ENCODE results near the gene RCN1.

The RCN1 gene

GRCh38 chr11:32092581-32093170 lies 1.8 kb downstream of the RCN1 start:
- TF ChIP-seq ZNF843 (tag by site-specific recombination; IDR thresholded peaks at IDR 0.05) (no peak), ZNF324 (tag by site-specific recombination; IDR thresholded peaks at IDR 0.05) (no peak), ZNF2 (tag by site-specific recombination; IDR thresholded peaks at IDR 0.05) (no peak), ZNF501 (tag by site-specific recombination; IDR thresholded peaks at IDR 0.05) (no peak), ZNF302 (tag by site-specific recombination; IDR thresholded peaks at IDR 0.05; ENCODE audit: low read depth) (no peak), ZNF558 (tag by site-specific recombination; IDR thresholded peaks at IDR 0.05) (no peak), ZNF146 (tag by site-specific recombination; IDR thresholded peaks at IDR 0.05) (no peak), ZNF248 (tag by site-specific recombination; IDR thresholded peaks at IDR 0.05) (no peak), WT1 (tag by site-specific recombination; IDR thresholded peaks at IDR 0.05) (no peak)
- TF ChIP-seq, protein P1, sequence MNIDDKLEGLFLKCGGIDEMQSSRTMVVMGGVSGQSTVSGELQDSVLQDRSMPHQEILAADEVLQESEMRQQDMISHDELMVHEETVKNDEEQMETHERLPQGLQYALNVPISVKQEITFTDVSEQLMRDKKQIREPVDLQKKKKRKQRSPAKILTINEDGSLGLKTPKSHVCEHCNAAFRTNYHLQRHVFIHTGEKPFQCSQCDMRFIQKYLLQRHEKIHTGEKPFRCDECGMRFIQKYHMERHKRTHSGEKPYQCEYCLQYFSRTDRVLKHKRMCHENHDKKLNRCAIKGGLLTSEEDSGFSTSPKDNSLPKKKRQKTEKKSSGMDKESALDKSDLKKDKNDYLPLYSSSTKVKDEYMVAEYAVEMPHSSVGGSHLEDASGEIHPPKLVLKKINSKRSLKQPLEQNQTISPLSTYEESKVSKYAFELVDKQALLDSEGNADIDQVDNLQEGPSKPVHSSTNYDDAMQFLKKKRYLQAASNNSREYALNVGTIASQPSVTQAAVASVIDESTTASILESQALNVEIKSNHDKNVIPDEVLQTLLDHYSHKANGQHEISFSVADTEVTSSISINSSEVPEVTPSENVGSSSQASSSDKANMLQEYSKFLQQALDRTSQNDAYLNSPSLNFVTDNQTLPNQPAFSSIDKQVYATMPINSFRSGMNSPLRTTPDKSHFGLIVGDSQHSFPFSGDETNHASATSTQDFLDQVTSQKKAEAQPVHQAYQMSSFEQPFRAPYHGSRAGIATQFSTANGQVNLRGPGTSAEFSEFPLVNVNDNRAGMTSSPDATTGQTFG (tag by site-specific recombination; IDR thresholded peaks at IDR 0.05; ENCODE audit: borderline replicate concordance), result no peak
- ChIA-PET POLR2A (no interaction called here), CTCF (interaction anchor here (0.7 kb wide), 1 partner anchor 218 kb away, joined by 3 read pairs; no protein-coding TSS in a partner anchor)
- Histone ChIP-seq H3K4me3 (ENCODE audit: low read depth, low read length) (peak overlapping the region; percentile 58), H3K27ac (ENCODE audit: extremely low read depth, low read depth, low read length) (no peak overlapping the region), H3K9me3 (ENCODE audit: control insufficient read depth, insufficient read depth, low read depth, low read length) (no peaks in the 10 kb centered on the region), H3K4me1 (ENCODE audit: control insufficient read depth, insufficient read depth, low read length) (peaks cover 5% of the 10 kb centered on the region), H3K36me3 (ENCODE audit: control insufficient read depth in 2 of 2, insufficient read depth in 1 of 2, low read length in 2 of 2) (peaks cover 0 to 38% of the 10 kb centered on the region in 2 experiments; a peak in 2 of 3 replicates)

DNA sequence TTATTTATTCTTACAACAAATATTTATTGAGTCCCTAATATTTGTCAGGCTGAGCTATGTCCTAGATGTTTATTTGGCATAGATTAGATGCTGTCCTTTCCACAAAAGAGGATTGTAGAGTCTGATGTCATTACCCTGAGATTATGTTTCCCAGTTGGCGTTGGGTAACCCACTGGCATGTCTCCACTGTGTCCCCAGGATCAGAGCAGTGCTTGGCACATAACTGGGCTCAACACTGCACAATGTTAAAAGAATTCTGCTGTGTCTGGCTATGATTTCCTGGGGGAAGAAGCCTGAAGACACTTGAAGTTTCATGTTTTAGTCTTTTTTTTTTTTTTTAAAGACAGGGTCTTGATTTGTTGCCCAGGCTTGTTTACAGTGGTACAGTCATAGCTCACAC lies 4.0 kb downstream of the RCN1 start:
- POLR2A ChIA-PET, result interaction anchor here (0.6 to 0.7 kb wide), 2 partner anchors 8 to 64 kb away, joined by 3 to 4 read pairs; no protein-coding TSS in a partner anchor
- no peaks in the 10 kb centered on the region for H3K9me3 ChIP-seq (ENCODE audit: control insufficient read depth, insufficient read depth, low read depth, low read length)
- no peaks in the 10 kb centered on the region; the same call in 1 of the 2 replicates for H3K4me1 ChIP-seq (ENCODE audit: control insufficient read depth, insufficient read depth, low read length)
- TF ChIP-seq ZNF76 (tag by site-specific recombination; IDR thresholded peaks at IDR 0.05; ENCODE audit: borderline replicate concordance, low read depth), result no peak
- 0 out of 2 replicates have a peak, but pooled peaks have one; percentile 15 for TF ChIP-seq ZIC2 (tag by site-specific recombination; IDR thresholded peaks at IDR 0.05)
- H3K4me3 ChIP-seq (ENCODE audit: low read depth, low read length), result no peak overlapping the region
- peaks cover 0 to 60% of the 10 kb centered on the region in 2 experiments; a peak in 2 of 3 replicates for H3K36me3 ChIP-seq (ENCODE audit: control insufficient read depth in 2 of 2, insufficient read depth in 1 of 2, low read length in 2 of 2)
- CTCF ChIA-PET, result no interaction called here
- no peak overlapping the region for H3K27ac ChIP-seq (ENCODE audit: extremely low read depth, low read depth, low read length)

DNA sequence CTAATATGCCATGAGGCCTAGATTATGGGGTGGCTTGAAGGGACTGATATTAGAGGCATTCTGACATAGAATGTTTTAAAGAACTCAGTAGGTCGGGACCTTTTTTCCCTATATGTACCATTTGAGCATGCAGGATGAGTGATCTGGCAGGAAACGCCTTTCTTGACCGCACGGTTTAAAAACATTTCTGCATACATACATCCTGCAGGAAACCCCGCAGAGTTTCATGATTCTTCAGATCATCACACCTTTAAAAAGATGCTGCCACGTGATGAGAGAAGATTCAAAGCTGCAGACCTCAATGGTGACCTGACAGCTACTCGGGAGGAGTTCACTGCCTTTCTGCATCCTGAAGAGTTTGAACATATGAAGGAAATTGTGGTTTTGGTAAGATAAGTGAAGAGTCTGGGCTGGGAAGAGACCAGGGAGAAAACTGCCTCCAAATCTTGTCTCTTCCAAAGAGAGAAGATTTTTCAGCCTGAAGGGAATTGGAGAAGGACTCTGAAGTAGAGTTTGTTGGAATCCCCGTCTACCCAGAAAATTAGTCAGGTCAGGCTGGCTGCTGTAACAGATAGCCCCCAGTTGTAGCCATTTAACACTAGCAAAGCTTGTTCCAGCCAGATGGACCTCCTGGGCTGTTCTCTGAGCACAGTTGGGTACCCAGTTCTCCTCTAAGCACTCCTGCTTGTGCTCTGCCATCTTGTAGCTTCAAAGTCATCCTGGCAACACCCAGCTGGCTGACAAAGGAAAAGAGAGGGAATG lies 7.4 kb downstream of the RCN1 start:
- H3K27ac ChIP-seq (ENCODE audit: extremely low read depth, low read depth, low read length), result no peak overlapping the region
- ChIA-PET CTCF (no interaction called here), POLR2A (interaction anchor here (0.6 kb wide), 1 partner anchor 9 kb away, joined by 3 read pairs; no protein-coding TSS in a partner anchor)
- peaks cover 0 to 89% of the 10 kb centered on the region in 2 experiments; a peak in 2 of 3 replicates for H3K36me3 ChIP-seq (ENCODE audit: control insufficient read depth in 2 of 2, insufficient read depth in 1 of 2, low read length in 2 of 2)
- H3K4me1 ChIP-seq (ENCODE audit: control insufficient read depth, insufficient read depth, low read length), result no peaks in the 10 kb centered on the region
- no peaks in the 10 kb centered on the region for H3K9me3 ChIP-seq (ENCODE audit: control insufficient read depth, insufficient read depth, low read depth, low read length)
- no peak overlapping the region for H3K4me3 ChIP-seq (ENCODE audit: low read depth, low read length)
- TF ChIP-seq, protein P2, sequence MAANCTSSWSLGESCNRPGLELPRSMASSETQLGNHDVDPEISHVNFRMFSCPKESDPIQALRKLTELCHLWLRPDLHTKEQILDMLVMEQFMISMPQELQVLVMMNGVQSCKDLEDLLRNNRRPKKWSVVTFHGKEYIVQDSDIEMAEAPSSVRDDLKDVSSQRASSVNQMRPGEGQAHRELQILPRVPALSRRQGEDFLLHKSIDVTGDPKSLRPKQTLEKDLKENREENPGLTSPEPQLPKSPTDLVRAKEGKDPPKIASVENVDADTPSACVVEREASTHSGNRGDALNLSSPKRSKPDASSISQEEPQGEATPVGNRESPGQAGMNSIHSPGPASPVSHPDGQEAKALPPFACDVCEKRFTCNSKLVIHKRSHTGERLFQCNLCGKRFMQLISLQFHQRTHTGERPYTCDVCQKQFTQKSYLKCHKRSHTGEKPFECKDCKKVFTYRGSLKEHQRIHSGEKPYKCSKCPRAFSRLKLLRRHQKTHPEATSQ (tag by site-specific recombination; IDR thresholded peaks at IDR 0.05), result no peak
- no peak for TF ChIP-seq ZFHX2 (tag by site-specific recombination; conservative IDR thresholded peaks at IDR 0.05)
- TF ChIP-seq ZNF777 (tag by site-specific recombination; IDR thresholded peaks at IDR 0.05; ENCODE audit: borderline replicate concordance), result no peak
- no peak for TF ChIP-seq MEIS1 (CRISPR knock-in tag; IDR thresholded peaks at IDR 0.05; ENCODE audit: borderline replicate concordance)
- no peak for TF ChIP-seq ZSCAN23 (tag by site-specific recombination; IDR thresholded peaks at IDR 0.05)
- no peak for TF ChIP-seq KLF7 (tag by site-specific recombination; IDR thresholded peaks at IDR 0.05; ENCODE audit: borderline replicate concordance)
- no peak for TF ChIP-seq ZNF677 (tag by site-specific recombination; IDR thresholded peaks at IDR 0.05)
- no peak for TF ChIP-seq ZBTB7A (tag by site-specific recombination; IDR thresholded peaks at IDR 0.05; ENCODE audit: low read depth)
- TF ChIP-seq KLF1 (tag by site-specific recombination; IDR thresholded peaks at IDR 0.05), result no peak
- TF ChIP-seq, protein P3, sequence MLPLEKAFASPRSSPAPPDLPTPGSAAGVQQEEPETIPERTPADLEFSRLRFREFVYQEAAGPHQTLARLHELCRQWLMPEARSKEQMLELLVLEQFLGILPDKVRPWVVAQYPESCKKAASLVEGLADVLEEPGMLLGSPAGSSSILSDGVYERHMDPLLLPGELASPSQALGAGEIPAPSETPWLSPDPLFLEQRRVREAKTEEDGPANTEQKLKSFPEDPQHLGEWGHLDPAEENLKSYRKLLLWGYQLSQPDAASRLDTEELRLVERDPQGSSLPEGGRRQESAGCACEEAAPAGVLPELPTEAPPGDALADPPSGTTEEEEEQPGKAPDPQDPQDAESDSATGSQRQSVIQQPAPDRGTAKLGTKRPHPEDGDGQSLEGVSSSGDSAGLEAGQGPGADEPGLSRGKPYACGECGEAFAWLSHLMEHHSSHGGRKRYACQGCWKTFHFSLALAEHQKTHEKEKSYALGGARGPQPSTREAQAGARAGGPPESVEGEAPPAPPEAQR (tag by site-specific recombination; IDR thresholded peaks at IDR 0.05), result no peak
- no peak for TF ChIP-seq ZNF830 (tag by site-specific recombination; IDR thresholded peaks at IDR 0.05; ENCODE audit: low read depth)
- TF ChIP-seq ZNF560 (tag by site-specific recombination; IDR thresholded peaks at IDR 0.05; ENCODE audit: borderline replicate concordance), result no peak
- TF ChIP-seq ZBTB17 (tag by site-specific recombination; IDR thresholded peaks at IDR 0.05), result no peak
- no peak for TF ChIP-seq ZNF571 (tag by site-specific recombination; IDR thresholded peaks at IDR 0.05)
- no peak for TF ChIP-seq EGR2 (tag by site-specific recombination; IDR thresholded peaks at IDR 0.05; ENCODE audit: low read depth)
